ENCODE data around the gene CHST5.
"Not testable (repeated sequence)": the region's sequence is repeated elsewhere in the genome, so short reads cannot be mapped to it uniquely, and the experiment has no call there.

Gene CHST5

DNA sequence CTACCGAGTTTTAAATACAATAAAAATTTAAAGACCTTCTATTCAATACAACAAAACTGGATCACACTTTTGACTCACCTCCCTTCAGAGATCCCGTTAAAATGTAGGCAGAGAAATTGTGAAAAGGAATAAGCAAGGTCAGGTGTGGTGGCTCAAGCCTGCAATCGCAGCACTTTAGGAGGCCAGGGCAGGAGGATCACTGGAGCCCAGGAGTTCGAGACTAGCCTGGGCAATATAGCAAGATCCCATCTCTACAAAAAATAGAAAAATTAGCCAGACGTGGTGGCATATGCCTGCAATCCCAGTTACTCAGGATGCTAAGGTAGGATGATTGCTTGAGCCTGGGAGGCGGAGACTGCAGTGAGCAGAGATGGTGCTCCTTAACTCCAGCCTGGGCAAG lies 16.7 kb downstream of the CHST5 start:
- Histone ChIP-seq H3K4me1 (no peaks in the 10 kb centered on the region), H3K36me3 (ENCODE audit: control insufficient read depth, insufficient read depth, low read length) (no peaks in the 10 kb centered on the region), H3K4me2 (ENCODE audit: low read length) (no peak overlapping the region), H3K4me3 (ENCODE audit: low read depth, low read length) (no peak overlapping the region), H3K27ac (no peak overlapping the region), H2AFZ (no peak overlapping the region), H3K27me3 (ENCODE audit: control insufficient read depth, insufficient read depth, low read length) (no peaks in the 10 kb centered on the region), H3K9me3 (ENCODE audit: control insufficient read depth, low read length) (no peaks in the 10 kb centered on the region), H3K9ac (no peak overlapping the region), H3K79me2 (no peaks in the 10 kb centered on the region)
- no peak for TF ChIP-seq CTCF (IDR thresholded peaks at IDR 0.05)

GRCh38 chr16:75516189-75516966 lies 19.5 kb downstream of the CHST5 start:
- Histone ChIP-seq H3K4me3 (ENCODE audit: low read depth, low read length) (peak overlapping the region; percentile 79), H3K4me2 (ENCODE audit: low read length) (peak overlapping the region; percentile 79), H3K27ac (peak overlapping the region; percentile 70), H2AFZ (peak overlapping the region; percentile 81)
- H3K4me1 ChIP-seq; H3K9me3 ChIP-seq (ENCODE audit: control insufficient read depth, low read length); H3K27me3 ChIP-seq (ENCODE audit: control insufficient read depth, insufficient read depth, low read length); H3K36me3 ChIP-seq (ENCODE audit: control insufficient read depth, insufficient read depth, low read length); H3K79me2 ChIP-seq; H3K9ac ChIP-seq: not testable (repeated sequence)

DNA sequence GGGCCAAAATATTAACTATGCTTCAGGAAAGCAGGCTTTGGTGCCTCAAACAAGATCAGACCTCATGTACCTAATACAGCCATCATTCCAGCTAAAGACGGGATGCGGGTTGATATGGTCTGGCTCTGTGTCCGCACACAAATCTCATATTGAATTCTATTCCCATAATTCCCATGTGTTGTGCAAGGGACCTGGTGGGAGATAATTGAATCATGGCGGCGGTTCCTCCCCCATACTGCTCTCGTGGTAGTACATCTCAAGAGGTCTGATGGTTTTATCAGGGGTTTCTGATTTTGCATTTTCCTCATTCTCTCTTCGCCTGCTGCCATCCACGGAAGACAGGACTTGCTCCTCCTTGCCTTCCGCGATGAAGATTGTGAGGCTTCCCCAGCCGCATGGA lies 21.6 kb downstream of the CHST5 start:
- Histone ChIP-seq H3K27ac (no peak overlapping the region), H3K79me2 (no peaks in the 10 kb centered on the region)
- TF ChIP-seq CTCF (IDR thresholded peaks at IDR 0.05): no peak

GRCh38 chr16:75506574-75506973 lies 29.3 kb downstream of the CHST5 start:
- Histone ChIP-seq H3K4me1 (no peaks in the 10 kb centered on the region), H3K27me3 (ENCODE audit: control insufficient read depth, insufficient read depth, low read length) (no peaks in the 10 kb centered on the region), H3K4me3 (ENCODE audit: low read depth, low read length) (no peak overlapping the region), H3K4me2 (ENCODE audit: low read length) (no peak overlapping the region), H3K9ac (no peak overlapping the region), H3K36me3 (ENCODE audit: control insufficient read depth, insufficient read depth, low read length) (no peaks in the 10 kb centered on the region), H2AFZ (no peak overlapping the region), H3K9me3 (ENCODE audit: control insufficient read depth, low read length) (no peaks in the 10 kb centered on the region), H3K27ac (no peak overlapping the region), H3K79me2 (no peaks in the 10 kb centered on the region)
- no peak for TF ChIP-seq CTCF (IDR thresholded peaks at IDR 0.05)

More for the DNA sequence above, 21.6 kb downstream of the CHST5 start:
- Histone ChIP-seq H3K4me2 (ENCODE audit: low read length) (no peak overlapping the region), H3K36me3 (ENCODE audit: control insufficient read depth, insufficient read depth, low read length) (no peaks in the 10 kb centered on the region), H3K4me3 (ENCODE audit: low read depth, low read length) (no peak overlapping the region), H2AFZ (no peak overlapping the region), H3K9ac (no peak overlapping the region), H3K27me3 (ENCODE audit: control insufficient read depth, insufficient read depth, low read length) (no peaks in the 10 kb centered on the region), H3K9me3 (ENCODE audit: control insufficient read depth, low read length) (no peaks in the 10 kb centered on the region), H3K4me1 (no peaks in the 10 kb centered on the region)

- H3K4me1 ChIP-seq: no peaks in the 10 kb centered on the region
- no peak overlapping the region for H3K9ac ChIP-seq
- H3K9me3 ChIP-seq (ENCODE audit: control insufficient read depth, low read length): no peaks in the 10 kb centered on the region
- H3K4me2 ChIP-seq (ENCODE audit: low read length): no peak overlapping the region
- TF ChIP-seq CTCF (IDR thresholded peaks at IDR 0.05): no peak
- no peaks in the 10 kb centered on the region for H3K79me2 ChIP-seq
- no peak overlapping the region for H2AFZ ChIP-seq
- H3K36me3 ChIP-seq (ENCODE audit: control insufficient read depth, insufficient read depth, low read length): no peaks in the 10 kb centered on the region
- no peak overlapping the region for H3K27ac ChIP-seq
- H3K4me3 ChIP-seq (ENCODE audit: low read depth, low read length): no peak overlapping the region
- H3K27me3 ChIP-seq (ENCODE audit: control insufficient read depth, insufficient read depth, low read length): no peaks in the 10 kb centered on the region
Measured at GRCh38 chr16:75506107-75506506, 29.8 kb downstream of the CHST5 start.
